Ascending aorta (tissue), 2 donors: Measurements from ENCODE around the gene DUSP5. TPM values are rescaled to one million over a fixed set of nuclear protein-coding genes. Genes with fewer than 3 reads are reported as not detected.
A peak's percentile ranks its signal among the peaks of the same experiment; 100 is the strongest.

Experiments used
- DNase-seq, 2 donors: peaks; one replicate each; pipeline ENCODE4 v3.0.0-alpha.2; 2019; ENCODE audit warnings: low spot score in 2 of 2
- H3K27ac ChIP-seq, 2 donors: fragments of 200-600 bp; sonication (generic); one replicate each; pipeline ENCODE4 v1.5.1; 2016 to 2017; ENCODE audit warnings: mild to moderate bottlenecking in 1 of 2
- H3K27me3 ChIP-seq: fragments of 200-600 bp; sonication (generic); one replicate; pipeline ENCODE4 v1.5.1; 2017
- H3K36me3 ChIP-seq, 2 donors: fragments of 200-600 bp; sonication (generic); one replicate each; pipeline ENCODE4 v1.5.1; 2016
- H3K4me1 ChIP-seq, 2 donors: fragments of 200-600 bp; sonication (generic); one replicate each; pipeline ENCODE4 v1.5.1; 2016 to 2017; ENCODE audit warnings: mild to moderate bottlenecking in 1 of 2
- H3K4me3 ChIP-seq, 2 donors: fragments of 200-600 bp; sonication (generic); one replicate each; pipeline ENCODE4 v1.5.1; 2016 to 2017; ENCODE audit warnings: mild to moderate bottlenecking in 1 of 2
- H3K9me3 ChIP-seq, 2 donors: fragments of 200-600 bp; sonication (generic); one replicate each; pipeline ENCODE4 v1.5.1; 2016
- CTCF ChIP-seq, 3 experiments: fragments of 200-600 bp in 2 of 3; fragments of 450-650 bp in 1 of 3; sonication (generic) in 2 of 3; IDR thresholded peaks; one replicate each; pipeline ENCODE4 v1.5.1; 2016 to 2019; ENCODE audit warnings: antibody characterized with exemption in 3 of 3, mild to moderate bottlenecking in 1 of 3, moderate library complexity in 1 of 3
- intact Hi-C: fragments of 100-400 bp; cut with DNase I; formaldehyde crosslinking; loops from one replicate; pipeline ENCODE4 v1.15.1; 2023
- total RNA-seq: library from RNA; depleted of rRNA; stranded (reverse); fragments of >200 nt; gene quantifications from one replicate; pipeline ENCODE4 v1.1.0, GENCODE V29; 2016

The DUSP5 gene
- total RNA-seq, 1 donor from 2014 or later: 26.9 TPM

GRCh38 chr10:110494532-110494931 is 3.2 kb upstream of the DUSP5 start:
- no peak overlapping the region for H3K4me3 ChIP-seq
- peaks cover 0 to 12% of the 10 kb centered on the region in 2 donors for H3K4me1 ChIP-seq
- no peaks in the 10 kb centered on the region for H3K27me3 ChIP-seq
- no peak for DNase-seq
- intact Hi-C loops: loop anchor here (10.0 kb wide), 1 partner anchor 420 kb away; the partner anchor contains the start of genes BBIP1 and SHOC2
- no peaks in the 10 kb centered on the region for H3K36me3 ChIP-seq
- no peaks in the 10 kb centered on the region for H3K9me3 ChIP-seq
- no peak overlapping the region for H3K27ac ChIP-seq
- no peak for TF ChIP-seq CTCF (IDR thresholded peaks at IDR 0.05)

GRCh38 chr10:110495731-110496552 is 1.8 kb upstream of the DUSP5 start:
- Histone ChIP-seq H3K36me3 (no peaks in the 10 kb centered on the region), H3K27me3 (no peaks in the 10 kb centered on the region), H3K9me3 (no peaks in the 10 kb centered on the region), H3K27ac (no peak overlapping the region), H3K4me3 (peak overlapping the region in 1 of 2 donors; percentile 77), H3K4me1 (peaks cover 0 to 13% of the 10 kb centered on the region in 2 donors)
- intact Hi-C loops: loop anchor here (2.0 to 10.0 kb wide), 6 partner anchors 71 to 604 kb away; partner anchors contain the start of genes BBIP1, SHOC2, SMC3 and SMNDC1
- peak in 1 of 2 donors; percentile 67 for DNase-seq
- TF ChIP-seq CTCF (IDR thresholded peaks at IDR 0.05): no peak

GRCh38 chr10:110496553-110497437 is 912 bp upstream of the DUSP5 start:
- Histone ChIP-seq H3K4me1 (peaks cover 0 to 20% of the 10 kb centered on the region in 2 donors), H3K36me3 (no peaks in the 10 kb centered on the region), H3K9me3 (no peaks in the 10 kb centered on the region), H3K27me3 (no peaks in the 10 kb centered on the region), H3K4me3 (peak overlapping the region; percentile 77), H3K27ac (peak overlapping the region; percentile 89 to 93)
- no peak for DNase-seq
- no peak for TF ChIP-seq CTCF (IDR thresholded peaks at IDR 0.05)
- intact Hi-C loops: loop anchor here (1.0 to 10.0 kb wide), 7 partner anchors 71 to 604 kb away; partner anchors contain the start of genes BBIP1, SHOC2, SMC3 and SMNDC1

- peak in 1 of 2 donors; percentile 74 for DNase-seq
- H3K4me3 ChIP-seq: peak overlapping the region; percentile 77
- peak in 2 of 3 experiments; percentile 5 to 21 for TF ChIP-seq CTCF (IDR thresholded peaks at IDR 0.05)
- H3K36me3 ChIP-seq: no peaks in the 10 kb centered on the region
- H3K9me3 ChIP-seq: no peaks in the 10 kb centered on the region
- H3K27ac ChIP-seq: peak overlapping the region in 1 of 2 donors; percentile 89
- H3K4me1 ChIP-seq: peaks cover 0 to 24% of the 10 kb centered on the region in 2 donors
- no peaks in the 10 kb centered on the region for H3K27me3 ChIP-seq
- intact Hi-C loops: loop anchor here (5.0 to 10.0 kb wide), 4 partner anchors 69 to 606 kb away; partner anchors contain the start of genes BBIP1, SHOC2 and SMC3
Measured at GRCh38 chr10:110498087-110498981, 627 bp downstream of the DUSP5 start.
